ENCODE results near the gene VOPP1.

VOPP1 gene

GRCh38 chr7:55469721-55470120, 102.6 kb downstream of the VOPP1 start:
- H3K27me3 ChIP-seq (ENCODE audit: control insufficient read depth, insufficient read depth, low read length) = no peaks in the 10 kb centered on the region
- H3K9me3 ChIP-seq (ENCODE audit: control insufficient read depth, insufficient read depth, low read length) = peaks cover 1% of the 10 kb centered on the region
- no peaks in the 10 kb centered on the region for H3K4me1 ChIP-seq (ENCODE audit: control insufficient read depth, insufficient read depth, low read length)
- DNase-seq (ENCODE audit: low read depth, low spot score) = no peak
- no peak overlapping the region for H3K4me3 ChIP-seq (ENCODE audit: low read length)
- WGBS (ENCODE audit: insufficient coverage, insufficient read length) = no CpG with 5 or more reads among the region's 3 CpGs
- H3K27ac ChIP-seq (ENCODE audit: low read length) = no peak overlapping the region
- peaks cover 4% of the 10 kb centered on the region for H3K36me3 ChIP-seq (ENCODE audit: control insufficient read depth, insufficient read depth, low read length)

- H3K27me3 ChIP-seq (ENCODE audit: control insufficient read depth, insufficient read depth, low read length) = no peaks in the 10 kb centered on the region
- H3K9me3 ChIP-seq (ENCODE audit: control insufficient read depth, insufficient read depth, low read length) = peaks cover 1% of the 10 kb centered on the region
- DNase-seq (ENCODE audit: low read depth, low spot score) = no peak
- no peaks in the 10 kb centered on the region for H3K4me1 ChIP-seq (ENCODE audit: control insufficient read depth, insufficient read depth, low read length)
- no peak overlapping the region for H3K4me3 ChIP-seq (ENCODE audit: low read length)
- H3K36me3 ChIP-seq (ENCODE audit: control insufficient read depth, insufficient read depth, low read length) = peaks cover 4% of the 10 kb centered on the region
- no peak overlapping the region for H3K27ac ChIP-seq (ENCODE audit: low read length)
- WGBS (ENCODE audit: insufficient coverage, insufficient read length) = no CpG with 5 or more reads among the region's 2 CpGs
These were observed 103.0 kb downstream of the VOPP1 start for GRCh38 chr7:55469271-55469681.

- Histone ChIP-seq H3K36me3 (ENCODE audit: control insufficient read depth, insufficient read depth, low read length) (peaks cover 10% of the 10 kb centered on the region), H3K4me1 (ENCODE audit: control insufficient read depth, insufficient read depth, low read length) (no peaks in the 10 kb centered on the region), H3K27me3 (ENCODE audit: control insufficient read depth, insufficient read depth, low read length) (no peaks in the 10 kb centered on the region), H3K9me3 (ENCODE audit: control insufficient read depth, insufficient read depth, low read length) (peaks cover 4% of the 10 kb centered on the region), H3K4me3 (ENCODE audit: low read length) (no peak overlapping the region), H3K27ac (ENCODE audit: low read length) (no peak overlapping the region)
- no peak for DNase-seq (ENCODE audit: low read depth, low spot score)
- WGBS (ENCODE audit: insufficient coverage, insufficient read length) = no CpG with 5 or more reads among the region's 8 CpGs
These were observed 103.8 kb downstream of the VOPP1 start for GRCh38 chr7:55468495-55468894.

- H3K36me3 ChIP-seq (ENCODE audit: control insufficient read depth, insufficient read depth, low read length) = peaks cover 10% of the 10 kb centered on the region
- DNase-seq (ENCODE audit: low read depth, low spot score) = no peak
These were observed 105.2 kb downstream of the VOPP1 start for GRCh38 chr7:55467047-55467593.

GRCh38 chr7:55465691-55466090, 106.6 kb downstream of the VOPP1 start:
- no peaks in the 10 kb centered on the region for H3K4me1 ChIP-seq (ENCODE audit: control insufficient read depth, insufficient read depth, low read length)
- no CpG with 5 or more reads among the region's 2 CpGs for WGBS (ENCODE audit: insufficient coverage, insufficient read length)
- peaks cover 6% of the 10 kb centered on the region for H3K9me3 ChIP-seq (ENCODE audit: control insufficient read depth, insufficient read depth, low read length)
- H3K27ac ChIP-seq (ENCODE audit: low read length) = no peak overlapping the region
- no peak overlapping the region; the same call in 1 of the 2 replicates for H3K4me3 ChIP-seq (ENCODE audit: low read length)
- H3K36me3 ChIP-seq (ENCODE audit: control insufficient read depth, insufficient read depth, low read length) = peaks cover 10% of the 10 kb centered on the region
- H3K27me3 ChIP-seq (ENCODE audit: control insufficient read depth, insufficient read depth, low read length) = no peaks in the 10 kb centered on the region
- no peak for DNase-seq (ENCODE audit: low read depth, low spot score)

More at GRCh38 chr7:55467047-55467593, 105.2 kb downstream of the VOPP1 start:
- H3K27ac ChIP-seq (ENCODE audit: low read length) = no peak overlapping the region
- peaks cover 4% of the 10 kb centered on the region for H3K9me3 ChIP-seq (ENCODE audit: control insufficient read depth, insufficient read depth, low read length)
- H3K4me3 ChIP-seq (ENCODE audit: low read length) = no peak overlapping the region
- no CpG with 5 or more reads among the region's 7 CpGs for WGBS (ENCODE audit: insufficient coverage, insufficient read length)
- H3K4me1 ChIP-seq (ENCODE audit: control insufficient read depth, insufficient read depth, low read length) = no peaks in the 10 kb centered on the region
- H3K27me3 ChIP-seq (ENCODE audit: control insufficient read depth, insufficient read depth, low read length) = no peaks in the 10 kb centered on the region

GRCh38 chr7:55464422-55464821, 107.9 kb downstream of the VOPP1 start:
- Histone ChIP-seq H3K27ac (ENCODE audit: low read length) (no peak overlapping the region), H3K4me3 (ENCODE audit: low read length) (no peak overlapping the region), H3K4me1 (ENCODE audit: control insufficient read depth, insufficient read depth, low read length) (no peaks in the 10 kb centered on the region), H3K9me3 (ENCODE audit: control insufficient read depth, insufficient read depth, low read length) (peaks cover 6% of the 10 kb centered on the region), H3K36me3 (ENCODE audit: control insufficient read depth, insufficient read depth, low read length) (peaks cover 10% of the 10 kb centered on the region), H3K27me3 (ENCODE audit: control insufficient read depth, insufficient read depth, low read length) (no peaks in the 10 kb centered on the region)
- DNase-seq (ENCODE audit: low read depth, low spot score) = no peak
- WGBS (ENCODE audit: insufficient coverage, insufficient read length) = no CpG with 5 or more reads among the region's 2 CpGs

GRCh38 chr7:55463686-55464262, 108.5 kb downstream of the VOPP1 start:
- Histone ChIP-seq H3K27me3 (ENCODE audit: control insufficient read depth, insufficient read depth, low read length) (no peaks in the 10 kb centered on the region), H3K9me3 (ENCODE audit: control insufficient read depth, insufficient read depth, low read length) (peaks cover 6% of the 10 kb centered on the region), H3K36me3 (ENCODE audit: control insufficient read depth, insufficient read depth, low read length) (peaks cover 10% of the 10 kb centered on the region), H3K4me3 (ENCODE audit: low read length) (no peak overlapping the region), H3K4me1 (ENCODE audit: control insufficient read depth, insufficient read depth, low read length) (no peaks in the 10 kb centered on the region), H3K27ac (ENCODE audit: low read length) (no peak overlapping the region)
- no CpG with 5 or more reads among the region's 4 CpGs for WGBS (ENCODE audit: insufficient coverage, insufficient read length)
- DNase-seq (ENCODE audit: low read depth, low spot score) = no peak

GRCh38 chr7:55458351-55458750, 114.0 kb downstream of the VOPP1 start:
- no peaks in the 10 kb centered on the region for H3K4me1 ChIP-seq (ENCODE audit: control insufficient read depth, insufficient read depth, low read length)
- H3K27ac ChIP-seq (ENCODE audit: low read length) = no peak overlapping the region
- H3K4me3 ChIP-seq (ENCODE audit: low read length) = no peak overlapping the region
- DNase-seq (ENCODE audit: low read depth, low spot score) = no peak
- no peaks in the 10 kb centered on the region for H3K36me3 ChIP-seq (ENCODE audit: control insufficient read depth, insufficient read depth, low read length)
- H3K27me3 ChIP-seq (ENCODE audit: control insufficient read depth, insufficient read depth, low read length) = no peaks in the 10 kb centered on the region
- no CpG with 5 or more reads among the region's 1 CpG for WGBS (ENCODE audit: insufficient coverage, insufficient read length)
- H3K9me3 ChIP-seq (ENCODE audit: control insufficient read depth, insufficient read depth, low read length) = 0 out of 2 replicates have a peak, but pooled peaks cover 1% of the 10 kb centered on the region

- no peak overlapping the region for H3K27ac ChIP-seq (ENCODE audit: low read length)
- H3K4me3 ChIP-seq (ENCODE audit: low read length) = no peak overlapping the region
- no peaks in the 10 kb centered on the region for H3K36me3 ChIP-seq (ENCODE audit: control insufficient read depth, insufficient read depth, low read length)
- WGBS (ENCODE audit: insufficient coverage, insufficient read length) = no CpG with 5 or more reads among the region's 1 CpG
- H3K9me3 ChIP-seq (ENCODE audit: control insufficient read depth, insufficient read depth, low read length) = 0 out of 2 replicates have a peak, but pooled peaks cover 1% of the 10 kb centered on the region
- no peak for DNase-seq (ENCODE audit: low read depth, low spot score)
- no peaks in the 10 kb centered on the region for H3K4me1 ChIP-seq (ENCODE audit: control insufficient read depth, insufficient read depth, low read length)
- H3K27me3 ChIP-seq (ENCODE audit: control insufficient read depth, insufficient read depth, low read length) = no peaks in the 10 kb centered on the region
These were observed 114.5 kb downstream of the VOPP1 start for GRCh38 chr7:55457801-55458200.

- WGBS (ENCODE audit: insufficient coverage, insufficient read length) = no CpG with 5 or more reads among the region's 4 CpGs
- H3K27me3 ChIP-seq (ENCODE audit: control insufficient read depth, insufficient read depth, low read length) = no peaks in the 10 kb centered on the region
- H3K4me1 ChIP-seq (ENCODE audit: control insufficient read depth, insufficient read depth, low read length) = no peaks in the 10 kb centered on the region; the same call in 1 of the 2 replicates
- no peak overlapping the region for H3K4me3 ChIP-seq (ENCODE audit: low read length)
- no peak overlapping the region for H3K27ac ChIP-seq (ENCODE audit: low read length)
- H3K36me3 ChIP-seq (ENCODE audit: control insufficient read depth, insufficient read depth, low read length) = no peaks in the 10 kb centered on the region
- no peaks in the 10 kb centered on the region for H3K9me3 ChIP-seq (ENCODE audit: control insufficient read depth, insufficient read depth, low read length)
- no peak for DNase-seq (ENCODE audit: low read depth, low spot score)
These were observed 119.3 kb downstream of the VOPP1 start for GRCh38 chr7:55452971-55453370.
